Endodermal cell (in vitro differentiated cells): Measurements from ENCODE around the gene CFLAR. TPM values are rescaled to one million over a fixed set of nuclear protein-coding genes. Genes with fewer than 3 reads are reported as not detected.
A peak's percentile ranks its signal among the peaks of the same experiment; 100 is the strongest.

Source experiments
- DNase-seq: peaks from one replicate; pipeline ENCODE4 v3.0.0-alpha.2; 2017
- H3K27ac ChIP-seq: 2 replicates; pipeline ENCODE4 v1.5.1; 2013; ENCODE audit warnings: mild to moderate bottlenecking, low read depth, low read length, moderate library complexity
- H3K27me3 ChIP-seq: 2 replicates; pipeline ENCODE4 v1.6.1; 2013; ENCODE audit warnings: mild to moderate bottlenecking, low read length, moderate library complexity; ENCODE audit not compliant: insufficient read depth, control insufficient read depth, poor library complexity, severe bottlenecking
- H3K36me3 ChIP-seq: 2 replicates; pipeline ENCODE4 v1.7.0; 2013; ENCODE audit warnings: mild to moderate bottlenecking, low read length, moderate library complexity; ENCODE audit not compliant: control insufficient read depth, insufficient read depth
- H3K4me1 ChIP-seq: one replicate; pipeline ENCODE4 v1.7.0; 2013; ENCODE audit warnings: low read length; ENCODE audit not compliant: control insufficient read depth, insufficient read depth
- H3K4me3 ChIP-seq: 2 replicates; pipeline ENCODE4 v1.5.1; 2013; ENCODE audit warnings: mild to moderate bottlenecking, low read length, moderate library complexity
- H3K9ac ChIP-seq: 2 replicates; pipeline ENCODE4 v1.6.1; 2013; ENCODE audit warnings: mild to moderate bottlenecking, low read length, moderate library complexity; ENCODE audit not compliant: poor library complexity, severe bottlenecking; ENCODE audit errors: extremely low read depth
- H3K9me3 ChIP-seq: 2 replicates; pipeline ENCODE4 v1.6.1; 2013; ENCODE audit warnings: mild to moderate bottlenecking, low read length, moderate library complexity; ENCODE audit not compliant: control insufficient read depth
- H3K27ac Mint-ChIP-seq: 2 replicates; pipeline ENCODE4 v1.8.0; 2020; ENCODE audit warnings: mixed read lengths
- H3K27me3 Mint-ChIP-seq: 2 replicates; pipeline ENCODE4 v1.8.0; 2021; ENCODE audit warnings: mild to moderate bottlenecking, mixed read lengths; ENCODE audit not compliant: insufficient read depth
- H3K36me3 Mint-ChIP-seq: 2 replicates; pipeline ENCODE4 v1.8.0; 2020; ENCODE audit warnings: low read depth, mixed read lengths
- H3K4me1 Mint-ChIP-seq: 2 replicates; pipeline ENCODE4 v1.8.0; 2020; ENCODE audit warnings: mixed read lengths
- H3K4me3 Mint-ChIP-seq: 2 replicates; pipeline ENCODE4 v1.8.0; 2020; ENCODE audit warnings: mild to moderate bottlenecking, moderate library complexity, mixed read lengths
- H3K9me3 Mint-ChIP-seq: 2 replicates; pipeline ENCODE4 v1.8.0; 2020; ENCODE audit warnings: mild to moderate bottlenecking, mixed read lengths
- CTCF ChIP-seq: fragments of 200-600 bp; sonication (generic); conservative IDR thresholded peaks from 2 replicates; pipeline ENCODE4 v1.5.0; 2021; ENCODE audit warnings: antibody characterized with exemption, mild to moderate bottlenecking
- WGBS, 2 experiments: methylation state at CpG; one replicate each; pipeline versions ENCODE4 v1.1.5 to v1.1.7; 2013; ENCODE audit warnings: missing lambda C conversion rate in 2 of 2, mixed read lengths in 1 of 2; ENCODE audit not compliant: insufficient coverage in 1 of 2, insufficient read length in 1 of 2; 5-methylcytosine and 5-hydroxymethylcytosine counted together
- total RNA-seq, 2 donors: library from RNA; stranded (reverse); fragmentation: NEBNext Ultra II Directional in 1 of 2; extraction: Animal tissue kit (Norgen Biotek cat#: 25700) in 1 of 2; gene quantifications; 2 replicates in 1 of 2; 3 replicates in 1 of 2; pipeline ENCODE4 v1.2.1, GENCODE V29; 2021

The CFLAR gene
- total RNA-seq, 2 donors from 2014 or later = 168 to 197 TPM

GRCh38 chr2:201071479-201072200 lies 44.3 kb upstream of the CFLAR start, which contains the start of the genes HYCC2 and NDUFB3:
HYCC2 (minus strand) TSS chr2:201071671; CDS start chr2:201024009, 47,662 bp downstream.
NDUFB3 (plus strand) TSS chr2:201072001; CDS start chr2:201078883, 6,882 bp downstream.
- peak; percentile 97 for DNase-seq
- peak within 1 kb of the TSS; percentile 98 for H3K4me3 Mint-ChIP-seq
- H3K27me3 Mint-ChIP-seq = no peaks in the 10 kb centered on the region
- Histone ChIP-seq H3K4me3 (peak within 1 kb of the TSS; percentile 99), H3K9me3 (no peaks in the 10 kb centered on the region), H3K27ac (peak within 1 kb of the TSS; percentile 62), H3K36me3 (no peaks in the 10 kb centered on the region), H3K9ac (peak within 1 kb of the TSS; percentile 76), H3K27me3 (no peaks in the 10 kb centered on the region), H3K4me1 (no peaks in the 10 kb centered on the region)
- no peaks in the 10 kb centered on the region for H3K36me3 Mint-ChIP-seq
- no peaks in the 10 kb centered on the region for H3K9me3 Mint-ChIP-seq
- 0 to 1% methylated on average over 15 to 34 of the region's 34 CpGs for WGBS, 2 experiments
- H3K27ac Mint-ChIP-seq = peak within 1 kb of the TSS; percentile 95
- peaks cover 22% of the 10 kb centered on the region for H3K4me1 Mint-ChIP-seq
- TF ChIP-seq CTCF = peak; percentile 42

GRCh38 chr2:201072201-201072530 lies 43.8 kb upstream of the CFLAR start:
- peak overlapping the region; percentile 99 for H3K4me3 ChIP-seq
- peak overlapping the region; percentile 76 for H3K9ac ChIP-seq
- no peaks in the 10 kb centered on the region for H3K9me3 ChIP-seq
- Mint-ChIP-seq H3K36me3 (no peaks in the 10 kb centered on the region), H3K27me3 (no peaks in the 10 kb centered on the region), H3K4me3 (peak overlapping the region; percentile 98), H3K9me3 (no peaks in the 10 kb centered on the region), H3K4me1 (peaks cover 22% of the 10 kb centered on the region), H3K27ac (peak overlapping the region; percentile 95)
- H3K36me3 ChIP-seq = no peaks in the 10 kb centered on the region
- 0 to 13% methylated on average over 1 to 4 of the region's 5 CpGs for WGBS, 2 experiments
- H3K27ac ChIP-seq = no peak overlapping the region
- no peak for TF ChIP-seq CTCF
- H3K27me3 ChIP-seq = no peaks in the 10 kb centered on the region
- DNase-seq = no peak
- no peaks in the 10 kb centered on the region for H3K4me1 ChIP-seq

GRCh38 chr2:201073071-201073470 lies 42.9 kb upstream of the CFLAR start:
- Mint-ChIP-seq H3K4me1 (peaks cover 22% of the 10 kb centered on the region), H3K27ac (no peak overlapping the region), H3K4me3 (peak overlapping the region; percentile 98), H3K27me3 (no peaks in the 10 kb centered on the region), H3K36me3 (no peaks in the 10 kb centered on the region), H3K9me3 (no peaks in the 10 kb centered on the region)
- DNase-seq = no peak
- H3K9me3 ChIP-seq = no peaks in the 10 kb centered on the region
- WGBS, 2 experiments = 100% methylated on average over 1 of the region's 1 CpG; no CpG with 5 or more reads in 1 of the 2 experiments
- no peaks in the 10 kb centered on the region for H3K27me3 ChIP-seq
- H3K4me1 ChIP-seq = no peaks in the 10 kb centered on the region
- H3K4me3 ChIP-seq = peak overlapping the region; percentile 99
- peak overlapping the region; percentile 76 for H3K9ac ChIP-seq
- no peak overlapping the region for H3K27ac ChIP-seq
- no peak for TF ChIP-seq CTCF
- H3K36me3 ChIP-seq = no peaks in the 10 kb centered on the region
